ENCODE results near the gene LEUTX.

Gene LEUTX, protein sequence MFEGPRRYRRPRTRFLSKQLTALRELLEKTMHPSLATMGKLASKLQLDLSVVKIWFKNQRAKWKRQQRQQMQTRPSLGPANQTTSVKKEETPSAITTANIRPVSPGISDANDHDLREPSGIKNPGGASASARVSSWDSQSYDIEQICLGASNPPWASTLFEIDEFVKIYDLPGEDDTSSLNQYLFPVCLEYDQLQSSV

GRCh38 chr19:39778763-39779162 is at the start of gene LEUTX:
Gene LEUTX, plus strand, starts transcription at chr19:39778854. Its CDS starts 67 bp downstream, at chr19:39778921.
- Histone ChIP-seq H3K27me3 (no peaks in the 10 kb centered on the region), H3K27ac (no peak within 1 kb of the TSS), H3K4me3 (no peak within 1 kb of the TSS), H3K4me1 (no peaks in the 10 kb centered on the region), H3K9me3 (no peaks in the 10 kb centered on the region), H3K36me3 (no peaks in the 10 kb centered on the region)
- intact Hi-C loops (cut with DNase I; ENCODE audit: low total_unique reads) = no loop called here
- no peak for DNase-seq
- TF ChIP-seq, protein P1, sequence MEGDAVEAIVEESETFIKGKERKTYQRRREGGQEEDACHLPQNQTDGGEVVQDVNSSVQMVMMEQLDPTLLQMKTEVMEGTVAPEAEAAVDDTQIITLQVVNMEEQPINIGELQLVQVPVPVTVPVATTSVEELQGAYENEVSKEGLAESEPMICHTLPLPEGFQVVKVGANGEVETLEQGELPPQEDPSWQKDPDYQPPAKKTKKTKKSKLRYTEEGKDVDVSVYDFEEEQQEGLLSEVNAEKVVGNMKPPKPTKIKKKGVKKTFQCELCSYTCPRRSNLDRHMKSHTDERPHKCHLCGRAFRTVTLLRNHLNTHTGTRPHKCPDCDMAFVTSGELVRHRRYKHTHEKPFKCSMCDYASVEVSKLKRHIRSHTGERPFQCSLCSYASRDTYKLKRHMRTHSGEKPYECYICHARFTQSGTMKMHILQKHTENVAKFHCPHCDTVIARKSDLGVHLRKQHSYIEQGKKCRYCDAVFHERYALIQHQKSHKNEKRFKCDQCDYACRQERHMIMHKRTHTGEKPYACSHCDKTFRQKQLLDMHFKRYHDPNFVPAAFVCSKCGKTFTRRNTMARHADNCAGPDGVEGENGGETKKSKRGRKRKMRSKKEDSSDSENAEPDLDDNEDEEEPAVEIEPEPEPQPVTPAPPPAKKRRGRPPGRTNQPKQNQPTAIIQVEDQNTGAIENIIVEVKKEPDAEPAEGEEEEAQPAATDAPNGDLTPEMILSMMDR (IDR thresholded peaks at IDR 0.05) = no peak

DNA sequence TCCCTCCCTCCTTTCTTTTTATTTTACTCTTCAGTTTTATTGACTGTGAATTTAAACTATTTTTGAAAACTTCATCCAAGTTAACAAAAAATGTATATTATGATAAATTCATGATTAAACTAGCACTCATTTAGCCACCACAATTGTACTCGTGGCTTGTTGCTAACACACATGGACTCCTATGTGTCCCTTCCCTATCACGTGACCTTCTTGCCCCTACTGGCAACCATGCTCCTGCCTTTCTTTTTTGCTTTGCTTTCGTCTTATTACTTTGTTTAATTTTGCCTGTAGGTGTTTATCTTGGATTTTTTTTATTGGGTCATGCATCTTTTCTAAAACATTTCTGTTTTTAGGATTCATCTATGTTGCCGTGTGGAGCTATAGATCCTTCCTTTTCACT is 49.1 kb upstream of the LEUTX start:
- Histone ChIP-seq H3K36me3 (no peaks in the 10 kb centered on the region), H3K27ac (no peak overlapping the region), H3K4me3 (no peak overlapping the region), H3K27me3 (no peaks in the 10 kb centered on the region), H3K4me1 (no peaks in the 10 kb centered on the region), H3K9me3 (no peaks in the 10 kb centered on the region)
- DNase-seq = no peak
- TF ChIP-seq, protein P1 (IDR thresholded peaks at IDR 0.05) = no peak
- intact Hi-C loops (cut with DNase I; ENCODE audit: low total_unique reads) = no loop called here

DNA sequence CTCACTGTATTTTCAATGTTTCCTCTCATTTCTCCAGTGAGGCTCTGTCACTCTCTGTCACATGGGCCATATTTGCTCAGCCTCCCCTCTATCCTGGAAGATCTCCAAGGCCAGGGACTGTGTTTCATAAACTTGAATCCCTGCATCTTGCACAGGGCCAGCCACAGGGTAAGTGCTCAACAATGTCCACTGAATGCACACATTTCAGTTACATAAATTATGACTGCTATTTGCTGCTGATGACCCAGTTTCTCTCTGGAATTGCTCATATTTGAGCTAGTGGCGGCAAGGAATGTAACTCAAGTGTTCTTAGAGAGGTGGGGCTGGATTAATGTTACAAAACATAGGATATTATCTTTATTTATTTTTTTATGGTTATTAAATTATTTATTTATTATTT is 47.0 kb upstream of the LEUTX start:
- Histone ChIP-seq H3K9me3 (no peaks in the 10 kb centered on the region), H3K27ac (no peak overlapping the region), H3K36me3 (no peaks in the 10 kb centered on the region), H3K4me3 (no peak overlapping the region), H3K4me1 (no peaks in the 10 kb centered on the region), H3K27me3 (no peaks in the 10 kb centered on the region)
- intact Hi-C loops (cut with DNase I; ENCODE audit: low total_unique reads) = no loop called here
- TF ChIP-seq, protein P1 (IDR thresholded peaks at IDR 0.05) = no peak
- DNase-seq = no peak

DNA sequence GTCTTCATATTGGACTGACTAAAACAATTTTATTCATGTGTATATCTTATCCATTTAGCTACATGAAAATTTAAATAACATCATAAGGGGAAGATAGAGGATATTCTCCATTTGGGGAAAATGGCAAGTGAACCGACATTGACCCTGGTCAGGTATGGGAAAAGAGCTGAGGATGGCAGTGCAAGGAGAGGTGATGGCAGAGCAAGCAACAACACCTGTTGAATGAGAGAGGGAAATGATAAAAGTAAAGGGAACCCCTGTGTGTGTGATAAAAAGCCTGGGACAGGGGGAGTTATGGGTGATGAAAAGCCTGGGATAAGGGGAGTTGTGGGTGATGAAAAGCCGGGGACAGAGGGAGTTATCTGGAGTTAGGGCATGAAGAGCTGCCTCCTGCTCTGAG is 44.8 kb upstream of the LEUTX start:
- intact Hi-C loops (cut with DNase I; ENCODE audit: low total_unique reads) = no loop called here
- H3K4me3 ChIP-seq = no peak overlapping the region
- DNase-seq = no peak
- no peaks in the 10 kb centered on the region for H3K9me3 ChIP-seq
- H3K36me3 ChIP-seq = no peaks in the 10 kb centered on the region
- TF ChIP-seq, protein P1 (IDR thresholded peaks at IDR 0.05) = no peak
- H3K27ac ChIP-seq = no peak overlapping the region
- H3K4me1 ChIP-seq = no peaks in the 10 kb centered on the region
- no peaks in the 10 kb centered on the region for H3K27me3 ChIP-seq

DNA sequence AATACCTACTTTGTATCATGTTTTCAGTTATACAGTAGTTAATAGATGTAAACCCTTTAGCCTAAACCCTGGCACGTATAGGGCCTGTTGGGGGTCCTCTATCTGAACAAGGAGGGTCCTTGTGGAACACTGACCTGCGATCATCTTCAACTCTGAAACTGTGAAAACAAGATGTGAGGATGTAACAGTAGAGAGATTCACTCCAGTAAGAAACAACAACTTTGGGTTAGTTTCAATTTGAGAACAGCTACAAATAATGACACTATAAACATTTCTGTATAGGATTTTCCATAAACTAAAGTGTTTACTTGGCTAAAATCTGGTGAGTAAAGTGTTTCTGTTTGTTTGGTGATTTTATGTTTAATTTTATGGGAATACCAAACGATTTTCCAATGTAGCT is 43.0 kb upstream of the LEUTX start:
- H3K36me3 ChIP-seq = no peaks in the 10 kb centered on the region
- no peak for DNase-seq
- H3K4me3 ChIP-seq = no peak overlapping the region
- TF ChIP-seq, protein P1 (IDR thresholded peaks at IDR 0.05) = no peak
- no peaks in the 10 kb centered on the region for H3K9me3 ChIP-seq
- no peak overlapping the region for H3K27ac ChIP-seq
- no peaks in the 10 kb centered on the region for H3K4me1 ChIP-seq
- H3K27me3 ChIP-seq = no peaks in the 10 kb centered on the region
- intact Hi-C loops (cut with DNase I; ENCODE audit: low total_unique reads) = no loop called here

GRCh38 chr19:39736088-39736487 is 42.6 kb upstream of the LEUTX start:
- intact Hi-C loops (cut with DNase I; ENCODE audit: low total_unique reads) = no loop called here
- Histone ChIP-seq H3K27ac (no peak overlapping the region), H3K27me3 (no peaks in the 10 kb centered on the region), H3K9me3 (no peaks in the 10 kb centered on the region), H3K4me1 (no peaks in the 10 kb centered on the region), H3K36me3 (no peaks in the 10 kb centered on the region), H3K4me3 (no peak overlapping the region)
- TF ChIP-seq, protein P1 (IDR thresholded peaks at IDR 0.05) = no peak
- DNase-seq = no peak

Measured in tibial artery (tissue), 4 donors.